ENCODE results near the gene NPHP4.

Gene NPHP4

DNA sequence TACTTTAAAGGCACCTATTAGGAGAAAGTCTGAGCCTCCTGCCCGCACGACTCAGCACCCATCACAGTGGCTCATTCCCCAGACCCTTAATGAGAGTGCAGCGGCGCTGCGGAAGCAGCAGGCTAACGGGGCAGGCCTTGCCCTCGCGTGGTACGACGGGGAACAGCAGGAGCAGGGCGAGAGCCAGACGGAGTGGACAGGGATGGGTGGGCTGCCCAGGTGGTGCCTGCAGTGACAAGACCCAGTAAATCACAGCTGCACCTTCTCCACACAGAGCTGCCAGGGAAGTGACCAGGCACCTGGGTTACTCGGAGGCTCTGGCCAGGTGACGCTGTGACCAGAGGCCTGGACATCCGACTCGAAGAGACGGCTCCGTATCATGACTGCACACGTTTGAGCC, 131.9 kb downstream of the NPHP4 start:
- H3K9me2 ChIP-seq (replicated peaks; ENCODE audit: control insufficient read depth, low read length): no peaks in the 10 kb centered on the region
- H3K36me3 ChIP-seq (ENCODE audit: control insufficient read depth, low read length): no peaks in the 10 kb centered on the region
- no peak overlapping the region for H3K4me2 ChIP-seq (ENCODE audit: low read length)
- H4K20me1 ChIP-seq (ENCODE audit: control insufficient read depth, insufficient read depth, low read depth, low read length): no peaks in the 10 kb centered on the region
- no peak for TF ChIP-seq EZH2phosphoT487 (IDR thresholded peaks at IDR 0.05; ENCODE audit: borderline replicate concordance, low read length)
- TF ChIP-seq, protein P1, sequence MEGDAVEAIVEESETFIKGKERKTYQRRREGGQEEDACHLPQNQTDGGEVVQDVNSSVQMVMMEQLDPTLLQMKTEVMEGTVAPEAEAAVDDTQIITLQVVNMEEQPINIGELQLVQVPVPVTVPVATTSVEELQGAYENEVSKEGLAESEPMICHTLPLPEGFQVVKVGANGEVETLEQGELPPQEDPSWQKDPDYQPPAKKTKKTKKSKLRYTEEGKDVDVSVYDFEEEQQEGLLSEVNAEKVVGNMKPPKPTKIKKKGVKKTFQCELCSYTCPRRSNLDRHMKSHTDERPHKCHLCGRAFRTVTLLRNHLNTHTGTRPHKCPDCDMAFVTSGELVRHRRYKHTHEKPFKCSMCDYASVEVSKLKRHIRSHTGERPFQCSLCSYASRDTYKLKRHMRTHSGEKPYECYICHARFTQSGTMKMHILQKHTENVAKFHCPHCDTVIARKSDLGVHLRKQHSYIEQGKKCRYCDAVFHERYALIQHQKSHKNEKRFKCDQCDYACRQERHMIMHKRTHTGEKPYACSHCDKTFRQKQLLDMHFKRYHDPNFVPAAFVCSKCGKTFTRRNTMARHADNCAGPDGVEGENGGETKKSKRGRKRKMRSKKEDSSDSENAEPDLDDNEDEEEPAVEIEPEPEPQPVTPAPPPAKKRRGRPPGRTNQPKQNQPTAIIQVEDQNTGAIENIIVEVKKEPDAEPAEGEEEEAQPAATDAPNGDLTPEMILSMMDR (IDR thresholded peaks at IDR 0.05; ENCODE audit: low read depth, low read length, poor library complexity, severe bottlenecking): no peak
- H3K79me2 ChIP-seq (ENCODE audit: control insufficient read depth, low read length): no peaks in the 10 kb centered on the region
- H3K27ac ChIP-seq (ENCODE audit: low read depth, low read length): no peak overlapping the region
- H3K4me3 ChIP-seq (ENCODE audit: low read length): no peak overlapping the region
- H3F3A ChIP-seq (ENCODE audit: control insufficient read depth, insufficient read depth): no peaks in the 10 kb centered on the region
- no peaks in the 10 kb centered on the region for H3K4me1 ChIP-seq (ENCODE audit: control insufficient read depth, low read length)
- H3K27me3 ChIP-seq (ENCODE audit: control insufficient read depth, low read length): no peaks in the 10 kb centered on the region
- H3K9me3 ChIP-seq (ENCODE audit: control insufficient read depth, insufficient read depth, low read length): no peaks in the 10 kb centered on the region

GRCh38 chr1:5859766-5860165, 132.5 kb downstream of the NPHP4 start:
- no peaks in the 10 kb centered on the region for H3K27me3 ChIP-seq (ENCODE audit: control insufficient read depth, low read length)
- TF ChIP-seq, protein P1 (IDR thresholded peaks at IDR 0.05; ENCODE audit: low read depth, low read length, poor library complexity, severe bottlenecking): no peak
- no peak for TF ChIP-seq EZH2phosphoT487 (IDR thresholded peaks at IDR 0.05; ENCODE audit: borderline replicate concordance, low read length)
- H3K4me3 ChIP-seq (ENCODE audit: low read length): no peak overlapping the region
- H3K36me3 ChIP-seq (ENCODE audit: control insufficient read depth, low read length): no peaks in the 10 kb centered on the region
- no peak overlapping the region for H3K27ac ChIP-seq (ENCODE audit: low read depth, low read length)
- H3F3A ChIP-seq (ENCODE audit: control insufficient read depth, insufficient read depth): no peaks in the 10 kb centered on the region
- H3K4me2 ChIP-seq (ENCODE audit: low read length): no peak overlapping the region
- H4K20me1 ChIP-seq (ENCODE audit: control insufficient read depth, insufficient read depth, low read depth, low read length): no peaks in the 10 kb centered on the region
- no peaks in the 10 kb centered on the region for H3K9me2 ChIP-seq (replicated peaks; ENCODE audit: control insufficient read depth, low read length)
- no peaks in the 10 kb centered on the region for H3K4me1 ChIP-seq (ENCODE audit: control insufficient read depth, low read length)
- H3K9me3 ChIP-seq (ENCODE audit: control insufficient read depth, insufficient read depth, low read length): no peaks in the 10 kb centered on the region
- no peaks in the 10 kb centered on the region for H3K79me2 ChIP-seq (ENCODE audit: control insufficient read depth, low read length)

- H3K9me2 ChIP-seq (replicated peaks; ENCODE audit: control insufficient read depth, low read length): no peaks in the 10 kb centered on the region
- H3F3A ChIP-seq (ENCODE audit: control insufficient read depth, insufficient read depth): no peaks in the 10 kb centered on the region
- H3K27me3 ChIP-seq (ENCODE audit: control insufficient read depth, low read length): no peaks in the 10 kb centered on the region
- H3K4me1 ChIP-seq (ENCODE audit: control insufficient read depth, low read length): no peaks in the 10 kb centered on the region
- no peak for TF ChIP-seq EZH2phosphoT487 (IDR thresholded peaks at IDR 0.05; ENCODE audit: borderline replicate concordance, low read length)
- TF ChIP-seq, protein P1 (IDR thresholded peaks at IDR 0.05; ENCODE audit: low read depth, low read length, poor library complexity, severe bottlenecking): no peak
- H3K9me3 ChIP-seq (ENCODE audit: control insufficient read depth, insufficient read depth, low read length): no peaks in the 10 kb centered on the region; the same call in 1 of the 2 replicates
- no peaks in the 10 kb centered on the region for H3K36me3 ChIP-seq (ENCODE audit: control insufficient read depth, low read length)
- H3K4me2 ChIP-seq (ENCODE audit: low read length): no peak overlapping the region
- no peaks in the 10 kb centered on the region for H3K79me2 ChIP-seq (ENCODE audit: control insufficient read depth, low read length)
- no peak overlapping the region for H3K4me3 ChIP-seq (ENCODE audit: low read length)
- no peak overlapping the region for H3K27ac ChIP-seq (ENCODE audit: low read depth, low read length)
- no peaks in the 10 kb centered on the region for H4K20me1 ChIP-seq (ENCODE audit: control insufficient read depth, insufficient read depth, low read depth, low read length)
These were observed 133.3 kb downstream of the NPHP4 start for GRCh38 chr1:5858844-5859407.
